ENCODE measurements around the gene METTL1. TPM values are rescaled to one million over a fixed set of nuclear protein-coding genes. Genes with fewer than 3 reads are reported as not detected.

The METTL1 gene
- total and polyA plus RNA-seq, 4 donors: 2.8 to 11.2 (median 7.1) TPM

- no peaks in the 10 kb centered on the region for H3K9me3 ChIP-seq (ENCODE audit: control insufficient read depth in 4 of 4, low read length in 3 of 4)
- H3K4me3 ChIP-seq (ENCODE audit: low read depth in 1 of 3, low read length in 3 of 3): no peak overlapping the region
- peaks cover 0 to 17% (median 11%) of the 10 kb centered on the region in 4 donors for H3K36me3 ChIP-seq (ENCODE audit: control insufficient read depth in 4 of 4, insufficient read depth in 3 of 4, low read depth in 1 of 4, low read length in 3 of 4)
- DNase-seq (ENCODE audit: low spot score): no peak
- WGBS: 55% methylated on average over 11 of the region's 11 CpGs
- no peak overlapping the region for H3K9ac ChIP-seq (ENCODE audit: low read depth in 1 of 2, low read length in 2 of 2)
- no peak overlapping the region for H3K27ac ChIP-seq (ENCODE audit: low read depth in 1 of 2, low read length in 2 of 2)
- H3K4me1 ChIP-seq (ENCODE audit: control insufficient read depth in 4 of 4, insufficient read depth in 4 of 4, low read length in 3 of 4): peaks cover 0 to 14% (median 9%) of the 10 kb centered on the region in 4 donors
- no peaks in the 10 kb centered on the region for H3K27me3 ChIP-seq (ENCODE audit: control insufficient read depth in 4 of 4, insufficient read depth in 4 of 4, low read length in 3 of 4)
- TF ChIP-seq, protein P1, sequence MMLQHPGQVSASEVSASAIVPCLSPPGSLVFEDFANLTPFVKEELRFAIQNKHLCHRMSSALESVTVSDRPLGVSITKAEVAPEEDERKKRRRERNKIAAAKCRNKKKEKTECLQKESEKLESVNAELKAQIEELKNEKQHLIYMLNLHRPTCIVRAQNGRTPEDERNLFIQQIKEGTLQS (IDR thresholded peaks at IDR 0.05): no peak
- TF ChIP-seq RAD21 (IDR thresholded peaks at IDR 0.05) (no peak), GABPA (IDR thresholded peaks at IDR 0.05 in 1 of 2, conservative IDR thresholded peaks at IDR 0.05 in 1 of 2) (no peak), FOXA1 (IDR thresholded peaks at IDR 0.05) (no peak), TAF1 (conservative IDR thresholded peaks at IDR 0.05) (no peak), YY1 (IDR thresholded peaks at IDR 0.05) (no peak)
- TF ChIP-seq, protein P2, sequence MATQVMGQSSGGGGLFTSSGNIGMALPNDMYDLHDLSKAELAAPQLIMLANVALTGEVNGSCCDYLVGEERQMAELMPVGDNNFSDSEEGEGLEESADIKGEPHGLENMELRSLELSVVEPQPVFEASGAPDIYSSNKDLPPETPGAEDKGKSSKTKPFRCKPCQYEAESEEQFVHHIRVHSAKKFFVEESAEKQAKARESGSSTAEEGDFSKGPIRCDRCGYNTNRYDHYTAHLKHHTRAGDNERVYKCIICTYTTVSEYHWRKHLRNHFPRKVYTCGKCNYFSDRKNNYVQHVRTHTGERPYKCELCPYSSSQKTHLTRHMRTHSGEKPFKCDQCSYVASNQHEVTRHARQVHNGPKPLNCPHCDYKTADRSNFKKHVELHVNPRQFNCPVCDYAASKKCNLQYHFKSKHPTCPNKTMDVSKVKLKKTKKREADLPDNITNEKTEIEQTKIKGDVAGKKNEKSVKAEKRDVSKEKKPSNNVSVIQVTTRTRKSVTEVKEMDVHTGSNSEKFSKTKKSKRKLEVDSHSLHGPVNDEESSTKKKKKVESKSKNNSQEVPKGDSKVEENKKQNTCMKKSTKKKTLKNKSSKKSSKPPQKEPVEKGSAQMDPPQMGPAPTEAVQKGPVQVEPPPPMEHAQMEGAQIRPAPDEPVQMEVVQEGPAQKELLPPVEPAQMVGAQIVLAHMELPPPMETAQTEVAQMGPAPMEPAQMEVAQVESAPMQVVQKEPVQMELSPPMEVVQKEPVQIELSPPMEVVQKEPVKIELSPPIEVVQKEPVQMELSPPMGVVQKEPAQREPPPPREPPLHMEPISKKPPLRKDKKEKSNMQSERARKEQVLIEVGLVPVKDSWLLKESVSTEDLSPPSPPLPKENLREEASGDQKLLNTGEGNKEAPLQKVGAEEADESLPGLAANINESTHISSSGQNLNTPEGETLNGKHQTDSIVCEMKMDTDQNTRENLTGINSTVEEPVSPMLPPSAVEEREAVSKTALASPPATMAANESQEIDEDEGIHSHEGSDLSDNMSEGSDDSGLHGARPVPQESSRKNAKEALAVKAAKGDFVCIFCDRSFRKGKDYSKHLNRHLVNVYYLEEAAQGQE (IDR thresholded peaks at IDR 0.05): no peak
- TF ChIP-seq, protein P3, sequence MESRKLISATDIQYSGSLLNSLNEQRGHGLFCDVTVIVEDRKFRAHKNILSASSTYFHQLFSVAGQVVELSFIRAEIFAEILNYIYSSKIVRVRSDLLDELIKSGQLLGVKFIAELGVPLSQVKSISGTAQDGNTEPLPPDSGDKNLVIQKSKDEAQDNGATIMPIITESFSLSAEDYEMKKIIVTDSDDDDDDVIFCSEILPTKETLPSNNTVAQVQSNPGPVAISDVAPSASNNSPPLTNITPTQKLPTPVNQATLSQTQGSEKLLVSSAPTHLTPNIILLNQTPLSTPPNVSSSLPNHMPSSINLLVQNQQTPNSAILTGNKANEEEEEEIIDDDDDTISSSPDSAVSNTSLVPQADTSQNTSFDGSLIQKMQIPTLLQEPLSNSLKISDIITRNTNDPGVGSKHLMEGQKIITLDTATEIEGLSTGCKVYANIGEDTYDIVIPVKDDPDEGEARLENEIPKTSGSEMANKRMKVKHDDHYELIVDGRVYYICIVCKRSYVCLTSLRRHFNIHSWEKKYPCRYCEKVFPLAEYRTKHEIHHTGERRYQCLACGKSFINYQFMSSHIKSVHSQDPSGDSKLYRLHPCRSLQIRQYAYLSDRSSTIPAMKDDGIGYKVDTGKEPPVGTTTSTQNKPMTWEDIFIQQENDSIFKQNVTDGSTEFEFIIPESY (IDR thresholded peaks at IDR 0.05): no peak
Observed at GRCh38 chr12:57724936-57725740, 46.8 kb downstream of the METTL1 start.

- Histone ChIP-seq H3K4me1 (ENCODE audit: control insufficient read depth in 4 of 4, insufficient read depth in 4 of 4, low read length in 3 of 4) (peaks cover 0 to 14% (median 9%) of the 10 kb centered on the region in 4 donors), H3K9me3 (ENCODE audit: control insufficient read depth in 4 of 4, low read length in 3 of 4) (no peaks in the 10 kb centered on the region), H3K27me3 (ENCODE audit: control insufficient read depth in 4 of 4, insufficient read depth in 4 of 4, low read length in 3 of 4) (no peaks in the 10 kb centered on the region), H3K9ac (ENCODE audit: low read depth in 1 of 2, low read length in 2 of 2) (no peak overlapping the region), H3K4me3 (ENCODE audit: low read depth in 1 of 3, low read length in 3 of 3) (no peak overlapping the region), H3K27ac (ENCODE audit: low read depth in 1 of 2, low read length in 2 of 2) (no peak overlapping the region), H3K36me3 (ENCODE audit: control insufficient read depth in 4 of 4, insufficient read depth in 3 of 4, low read depth in 1 of 4, low read length in 3 of 4) (peaks cover 2 to 25% (median 19%) of the 10 kb centered on the region in 4 donors)
- TF ChIP-seq SP1 (IDR thresholded peaks at IDR 0.05) (no peak), CTCF (IDR thresholded peaks at IDR 0.05; ENCODE audit: low read depth, low read length, missing input control) (no peak), NR2F2 (IDR thresholded peaks at IDR 0.05) (no peak), HNF4A (conservative IDR thresholded peaks at IDR 0.05) (no peak), RAD21 (IDR thresholded peaks at IDR 0.05) (no peak), EGR1 (IDR thresholded peaks at IDR 0.05; ENCODE audit: low read depth in 2 of 2) (no peak), HNF4G (IDR thresholded peaks at IDR 0.05) (no peak), MAX (IDR thresholded peaks at IDR 0.05) (no peak), RXRA (IDR thresholded peaks at IDR 0.05) (no peak)
- TF ChIP-seq, protein P3 (IDR thresholded peaks at IDR 0.05): no peak
- TF ChIP-seq, protein P1 (IDR thresholded peaks at IDR 0.05): no peak
- no peak for DNase-seq (ENCODE audit: low spot score)
- 79% methylated on average over 12 of the region's 12 CpGs for whole genome bisulfite sequencing
Observed at GRCh38 chr12:57724003-57724935, 47.6 kb downstream of the METTL1 start.
